GM11168 (cell line): ENCODE data around the gene AARS2.

ENCODE experiments used
- in situ Hi-C: fragments of 300-500 bp; cut with MboI; formaldehyde crosslinking; loops from one replicate; pipeline ENCODE4 v1.12.0; 2022; ENCODE audit warnings: low sequenced_read_pairs; ENCODE audit not compliant: unreplicated experiment

AARS2 gene

DNA sequence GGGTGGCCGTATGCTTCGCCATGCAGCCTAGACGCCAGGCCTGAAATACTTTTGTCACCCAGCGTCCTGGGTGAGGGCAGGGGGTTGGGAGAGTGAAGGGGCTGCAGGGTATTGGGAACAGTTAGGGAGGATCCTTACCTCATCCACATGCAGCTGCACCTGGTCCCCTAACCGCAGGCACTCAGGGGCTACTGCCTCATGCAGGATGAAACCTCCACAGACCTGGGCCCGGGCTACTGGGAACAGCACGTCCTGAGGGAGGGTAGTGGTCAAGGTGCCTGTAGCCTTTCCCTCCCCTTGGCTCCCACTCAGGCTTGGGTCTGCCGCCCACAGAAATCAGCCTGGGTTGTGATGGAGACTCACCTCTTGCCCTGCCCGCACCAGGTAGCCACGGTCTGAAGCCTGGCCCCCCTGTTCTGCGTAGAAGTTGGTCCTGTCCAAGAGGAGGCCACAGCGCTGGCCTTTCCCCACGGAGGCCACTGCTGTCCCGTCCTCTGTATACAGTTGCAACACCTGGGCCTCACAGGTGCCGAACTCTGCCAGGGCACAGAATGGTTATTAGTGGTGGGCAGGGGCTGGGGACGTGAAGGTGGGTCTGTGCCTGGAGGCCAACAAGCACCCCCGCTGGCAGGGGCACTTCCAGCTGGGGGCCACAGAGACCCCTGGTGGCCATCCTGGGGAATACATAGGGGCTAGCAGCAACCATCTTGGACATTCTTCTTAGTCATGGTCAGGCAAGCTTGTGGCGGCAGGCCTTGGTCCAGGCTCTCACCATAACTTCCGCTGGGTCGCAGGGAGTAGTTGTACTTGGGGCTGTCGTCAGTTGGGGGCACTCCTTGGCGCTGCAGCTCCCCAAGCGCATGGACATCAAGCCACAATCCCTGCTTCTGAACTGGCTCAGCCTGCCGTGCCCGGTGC lies 8.6 kb downstream of the AARS2 start:
- in situ Hi-C loops: loop anchor here (25.0 kb wide), 1 partner anchor 1883 kb away; no protein-coding TSS in a partner anchor

DNA sequence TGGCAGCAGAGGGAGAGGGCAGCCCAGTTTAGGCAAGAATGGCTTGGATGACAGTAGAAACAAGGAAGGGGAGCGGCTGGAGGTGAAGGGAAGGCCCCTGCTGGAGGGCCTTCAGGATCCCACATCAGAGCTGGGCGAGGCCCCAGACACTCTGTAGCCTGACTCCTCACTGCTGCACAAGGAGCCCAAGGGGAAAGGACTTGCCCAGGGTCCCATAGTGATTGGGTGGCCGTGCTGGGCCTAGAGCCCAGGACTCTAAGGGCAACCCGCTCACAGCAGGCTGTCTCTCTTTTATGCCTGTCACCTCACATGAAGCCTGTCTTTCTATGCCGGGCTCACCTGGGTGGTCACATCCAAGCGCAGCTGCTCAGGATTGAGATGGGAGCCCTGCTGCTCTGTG lies 9.3 kb downstream of the AARS2 start:
- in situ Hi-C loops: loop anchor here (25.0 kb wide), 1 partner anchor 1883 kb away; no protein-coding TSS in a partner anchor

DNA sequence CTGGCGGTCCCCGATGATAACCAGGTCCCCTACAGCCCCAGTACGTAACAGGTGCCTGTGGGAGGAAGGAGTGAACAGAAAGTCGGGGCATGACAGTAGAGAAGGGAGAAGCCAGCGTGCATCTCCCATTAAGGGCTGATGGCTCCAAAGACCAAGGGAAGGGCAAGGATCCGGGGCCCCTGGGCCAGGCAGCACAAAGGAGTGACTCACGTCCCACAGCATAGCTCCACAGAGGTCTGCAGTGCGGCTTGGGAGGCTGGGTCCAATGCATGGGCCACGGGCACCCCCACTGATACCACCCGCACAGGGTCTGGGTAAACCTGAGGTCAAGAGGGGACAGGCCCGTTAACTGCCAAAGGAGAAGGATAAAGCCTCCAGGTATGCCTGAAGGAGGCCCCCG lies 10.3 kb downstream of the AARS2 start:
- in situ Hi-C loops: loop anchor here (25.0 kb wide), 1 partner anchor 1884 kb away; no protein-coding TSS in a partner anchor

DNA sequence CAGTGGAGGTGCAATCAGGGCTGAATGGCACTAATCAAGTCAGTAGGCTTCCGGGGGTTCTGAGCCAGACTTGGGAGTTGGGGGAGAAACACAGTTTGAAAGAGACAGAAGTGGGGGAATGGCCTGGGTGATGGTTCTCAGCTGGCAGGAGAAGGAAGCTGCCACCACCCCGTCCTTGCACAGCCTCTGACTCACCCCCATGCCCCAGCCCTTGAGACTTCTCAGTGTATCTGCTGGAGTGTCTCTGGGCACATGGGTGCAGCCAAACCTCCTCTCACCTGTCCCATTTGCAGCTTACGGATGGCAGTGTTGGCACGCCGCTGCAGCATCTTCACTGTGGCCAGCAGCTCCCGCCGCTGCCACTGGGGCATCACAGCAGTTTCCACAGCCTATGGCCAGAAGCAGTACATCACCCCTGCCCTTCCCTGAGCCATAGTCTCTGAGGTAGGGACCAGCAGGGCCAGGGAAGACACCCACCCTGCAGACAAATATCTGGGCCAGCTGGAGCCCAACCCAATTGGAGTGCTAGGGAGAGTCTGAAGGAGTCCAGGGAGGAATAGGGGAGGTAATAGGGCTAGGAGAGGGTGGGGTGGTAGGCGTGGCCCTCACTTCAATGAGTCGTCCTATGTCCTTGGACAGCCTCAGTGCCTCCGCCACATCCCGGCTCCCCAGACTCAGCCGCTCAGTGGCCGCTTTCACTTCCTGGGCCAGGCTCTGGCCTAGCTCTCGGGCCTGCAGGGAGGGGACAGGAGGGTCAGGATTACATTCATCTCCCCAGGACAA lies 11.2 kb downstream of the AARS2 start:
- in situ Hi-C loops: loop anchor here (25.0 kb wide), 1 partner anchor 1885 kb away; no protein-coding TSS in a partner anchor

DNA sequence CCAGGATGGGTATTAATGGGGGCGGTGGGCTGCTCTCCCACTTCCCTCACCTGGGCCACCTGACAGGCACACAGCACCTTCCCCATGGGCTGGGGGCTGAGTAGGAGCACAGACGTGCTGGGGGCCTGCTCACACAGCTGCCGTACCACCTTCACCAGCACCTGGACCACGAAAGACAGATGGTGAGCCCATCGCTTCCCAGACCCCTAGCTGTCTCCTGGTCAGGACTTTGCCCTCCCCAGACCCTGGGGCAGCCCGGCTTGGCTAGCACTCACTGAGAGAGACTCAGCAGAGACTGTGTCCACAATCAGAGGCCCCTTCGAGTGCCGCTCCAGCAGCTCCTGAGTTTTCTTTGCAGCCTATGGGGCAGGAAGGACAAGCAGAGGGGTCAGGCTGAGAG lies 12.0 kb downstream of the AARS2 start:
- in situ Hi-C loops: loop anchor here (25.0 kb wide), 1 partner anchor 1886 kb away; no protein-coding TSS in a partner anchor

DNA sequence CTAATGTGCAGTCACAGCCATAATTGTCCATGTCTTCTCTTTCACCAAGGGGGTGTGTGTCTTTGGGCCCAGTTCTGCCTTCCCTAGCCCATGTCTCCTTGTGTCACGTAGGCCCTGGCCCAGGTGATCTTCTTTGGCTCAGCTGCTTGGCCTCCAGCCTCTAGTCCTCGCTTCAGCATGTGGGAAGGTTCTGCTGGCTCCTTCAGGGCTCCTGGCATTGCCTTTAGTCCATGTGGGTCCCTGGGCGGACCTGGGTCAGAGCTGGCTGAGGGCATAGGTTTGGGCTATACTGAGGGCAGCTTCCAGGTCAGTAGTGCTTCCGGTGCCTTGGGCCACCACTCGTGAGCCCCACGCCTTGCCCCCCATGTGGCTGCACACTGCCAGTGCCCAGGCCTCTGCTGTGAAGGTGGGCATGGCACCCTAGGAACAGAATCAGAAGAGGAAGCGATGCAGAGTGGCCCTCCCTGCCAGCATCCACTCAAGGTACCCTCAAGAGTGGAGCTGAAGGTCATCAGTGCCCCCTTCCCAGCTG lies 12.8 kb downstream of the AARS2 start:
- in situ Hi-C loops: loop anchor here (25.0 kb wide), 1 partner anchor 1887 kb away; no protein-coding TSS in a partner anchor

DNA sequence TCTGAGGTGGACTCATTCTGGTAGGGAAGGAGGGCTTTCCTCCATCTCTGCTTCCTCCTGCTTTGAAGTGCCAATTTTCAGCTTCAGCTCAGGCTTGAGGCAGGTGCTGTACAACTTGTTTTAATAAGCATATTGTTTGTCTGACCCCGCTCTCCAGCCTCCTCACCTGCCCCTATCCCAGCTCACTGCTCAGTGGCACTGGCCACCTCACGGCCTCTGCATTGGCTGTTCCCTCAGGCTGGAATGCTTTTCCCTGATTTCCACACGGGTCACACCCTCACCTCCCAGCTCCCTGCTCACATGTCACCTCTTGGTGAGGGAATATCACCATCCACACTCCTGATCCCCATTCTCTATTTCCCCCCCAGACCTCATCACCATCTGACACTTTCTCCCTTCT lies 14.3 kb downstream of the AARS2 start:
- in situ Hi-C loops: no loop called here

DNA sequence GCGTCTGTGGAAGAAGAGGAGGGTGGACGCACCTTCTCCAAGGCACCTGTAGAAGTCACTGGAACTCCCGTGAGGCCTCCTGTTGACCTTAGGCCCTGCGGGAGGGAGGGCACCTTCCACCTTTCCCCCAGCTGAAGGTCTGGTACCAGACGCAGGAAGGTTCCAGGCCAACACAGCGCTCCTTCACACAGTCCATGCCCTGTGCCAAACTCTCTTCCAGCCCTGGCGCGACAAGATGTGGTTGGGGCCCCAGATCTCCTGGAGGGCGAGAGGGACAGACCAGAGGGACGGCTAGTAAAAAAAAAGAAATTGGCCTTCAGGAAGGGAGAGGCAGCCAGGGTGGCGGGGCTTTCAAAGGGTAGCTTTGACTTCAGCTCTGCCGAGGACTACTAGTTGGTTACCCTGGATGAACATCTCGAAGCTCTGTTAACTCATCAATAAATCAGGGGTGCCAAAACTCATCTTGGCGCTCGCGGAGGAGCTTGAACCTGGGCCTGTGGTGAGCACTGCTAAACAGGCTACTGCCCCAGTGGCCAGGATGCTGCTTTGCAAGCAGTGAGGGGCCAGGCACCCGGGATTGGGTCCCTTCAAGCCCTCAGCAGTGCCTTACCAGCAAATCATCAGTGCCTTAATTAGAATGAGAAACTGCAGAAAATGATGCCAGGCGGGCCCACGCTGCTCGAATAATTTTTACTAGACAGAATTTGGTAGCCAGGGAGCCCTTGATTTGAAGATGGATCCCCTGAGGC lies 14.9 kb downstream of the AARS2 start:
- in situ Hi-C loops: no loop called here

DNA sequence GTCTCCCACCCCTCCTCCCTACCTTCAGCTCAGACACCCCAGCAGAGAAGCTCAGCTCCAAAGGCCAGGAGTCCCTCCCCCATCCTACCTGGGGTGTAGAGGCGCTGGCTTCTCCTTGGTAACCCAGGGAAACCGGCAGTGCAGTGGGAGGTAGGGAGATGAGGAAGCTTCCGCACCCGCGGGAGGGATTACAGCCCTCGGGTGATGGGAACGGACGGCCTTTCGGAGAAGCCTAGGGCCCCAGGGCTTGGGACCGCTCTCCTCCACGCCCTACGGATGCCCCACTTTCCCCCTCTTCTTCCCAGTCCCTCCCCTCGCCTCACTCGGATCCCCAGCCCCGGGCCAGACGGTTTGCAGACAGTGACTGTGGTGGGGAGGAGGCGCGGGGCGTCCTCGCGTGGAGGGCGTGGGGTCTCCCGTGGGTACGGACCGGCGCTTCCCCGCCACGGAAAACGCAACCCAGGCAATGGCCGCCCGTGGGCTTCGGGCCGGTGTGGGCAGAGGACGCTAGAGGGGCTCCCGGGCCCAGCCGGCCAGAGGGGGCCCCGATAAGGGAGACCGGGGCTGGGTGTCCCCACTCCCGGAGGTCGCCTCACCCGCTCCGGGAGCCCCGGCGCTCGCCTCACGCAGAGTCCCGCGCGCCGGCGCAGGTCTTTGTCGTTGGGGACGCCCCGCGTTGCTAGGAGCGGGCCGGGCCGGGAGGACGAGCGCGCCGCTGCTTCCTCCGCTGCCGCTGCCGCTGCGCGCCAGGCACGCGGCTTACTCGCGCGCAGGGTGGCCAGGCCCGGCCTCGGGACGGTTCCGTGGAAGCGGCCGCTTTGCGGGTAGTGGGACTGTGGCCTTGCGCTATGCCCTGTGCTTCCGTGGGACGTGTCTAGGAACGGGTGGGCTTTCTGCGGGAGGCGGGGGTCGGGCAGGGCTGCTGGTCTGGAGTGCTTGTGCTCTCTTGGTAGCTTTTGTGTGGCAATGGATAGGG lies 15.8 kb downstream of the AARS2 start:
- in situ Hi-C loops: no loop called here

DNA sequence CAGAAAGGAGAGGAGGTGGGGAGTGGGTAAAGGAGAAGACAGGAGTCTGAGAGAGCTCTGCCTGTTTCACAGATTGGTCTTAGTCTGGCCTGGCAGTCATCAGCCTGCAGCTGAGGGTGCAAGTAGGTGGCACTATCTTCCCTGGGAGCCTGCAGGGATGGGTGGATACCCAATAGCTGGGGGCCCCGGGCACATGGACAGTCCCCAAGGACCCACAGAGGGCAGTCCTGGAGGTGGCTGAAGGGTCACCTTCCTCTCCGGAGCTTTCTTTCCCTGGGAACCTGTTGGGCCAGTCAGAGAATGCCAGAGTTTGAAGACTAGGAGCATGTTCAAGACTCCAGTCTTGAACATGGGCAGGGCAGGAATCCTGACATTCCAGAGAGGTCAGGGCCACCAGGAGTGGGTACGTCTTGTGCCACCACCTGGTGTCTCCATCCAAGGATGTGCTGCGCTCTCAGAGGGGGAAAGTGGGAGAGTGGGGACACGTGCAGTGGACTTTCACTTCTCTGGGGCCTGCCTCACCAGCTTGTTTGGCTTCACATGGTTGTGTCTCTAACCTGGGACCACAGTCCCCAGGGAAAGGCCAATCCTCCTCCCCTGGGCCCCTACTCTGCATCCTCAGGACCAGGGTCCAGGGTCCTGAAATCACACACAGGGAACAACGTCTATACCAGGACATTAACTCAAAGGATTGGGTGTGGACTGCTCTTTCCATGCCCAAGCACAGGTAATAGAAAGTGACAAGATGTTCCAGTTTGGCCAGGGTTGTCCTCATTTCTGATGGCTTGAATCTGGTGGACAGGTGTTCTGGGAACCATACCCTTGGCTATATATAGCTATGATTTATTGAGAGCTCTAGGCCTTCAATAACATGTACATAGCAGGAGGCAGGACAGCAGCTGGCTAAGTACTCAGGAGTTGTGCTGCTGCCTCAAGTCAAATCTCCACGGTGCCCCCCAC lies 18.0 kb downstream of the AARS2 start:
- in situ Hi-C loops: no loop called here

DNA sequence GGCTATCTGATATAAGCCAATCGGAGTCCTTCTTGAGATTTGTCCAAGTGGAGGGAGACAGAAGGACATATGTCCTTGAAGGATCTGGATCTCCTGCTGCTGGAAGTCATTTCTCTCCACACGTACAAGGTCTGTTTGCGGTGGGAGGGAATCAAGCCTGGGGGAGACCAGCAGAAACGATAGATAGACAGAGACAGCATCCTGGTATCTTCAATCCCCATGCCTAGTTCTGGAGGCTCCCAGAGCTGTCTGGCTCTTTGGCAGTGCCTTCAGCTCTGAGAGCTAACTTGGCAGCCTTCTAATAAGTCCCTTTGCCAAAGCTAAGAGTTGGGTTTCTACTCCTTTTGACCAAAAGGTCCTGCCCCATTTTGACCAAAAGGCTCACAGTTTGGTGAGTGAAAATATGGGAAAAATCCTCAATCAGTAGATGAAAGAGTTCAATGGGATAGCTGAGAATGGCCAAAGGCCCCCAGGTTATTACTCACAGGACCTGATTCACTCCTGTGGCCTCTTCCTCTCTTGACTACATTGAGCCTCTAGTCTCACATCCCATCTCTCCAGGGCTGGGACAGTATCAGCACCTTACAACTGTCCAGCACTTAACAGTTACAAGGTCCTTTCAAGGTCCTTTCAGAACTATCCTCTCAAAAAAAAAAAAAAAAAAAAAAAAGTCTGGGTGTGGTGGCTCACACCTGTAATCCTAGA lies 20.3 kb downstream of the AARS2 start:
- in situ Hi-C loops: no loop called here

DNA sequence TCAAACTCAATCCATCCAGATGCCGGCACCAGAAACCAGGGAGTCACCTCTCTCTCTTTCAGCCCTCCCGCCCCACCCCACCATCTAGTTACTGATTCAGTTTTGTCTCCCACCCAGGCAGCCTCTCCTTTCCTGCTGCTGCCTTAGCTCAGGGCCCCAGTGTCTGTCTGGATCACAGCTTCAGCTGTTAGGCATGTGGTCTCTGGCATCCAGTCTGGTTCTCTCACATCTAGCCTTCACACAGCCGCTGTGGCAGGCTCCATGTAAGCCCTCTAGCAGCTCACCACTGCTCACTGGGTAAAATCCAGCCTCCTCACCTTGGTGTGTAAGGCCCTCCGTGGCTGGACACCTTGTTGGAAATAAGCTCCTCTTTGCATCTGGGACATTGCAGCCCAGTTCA lies 21.3 kb downstream of the AARS2 start:
- in situ Hi-C loops: no loop called here

DNA sequence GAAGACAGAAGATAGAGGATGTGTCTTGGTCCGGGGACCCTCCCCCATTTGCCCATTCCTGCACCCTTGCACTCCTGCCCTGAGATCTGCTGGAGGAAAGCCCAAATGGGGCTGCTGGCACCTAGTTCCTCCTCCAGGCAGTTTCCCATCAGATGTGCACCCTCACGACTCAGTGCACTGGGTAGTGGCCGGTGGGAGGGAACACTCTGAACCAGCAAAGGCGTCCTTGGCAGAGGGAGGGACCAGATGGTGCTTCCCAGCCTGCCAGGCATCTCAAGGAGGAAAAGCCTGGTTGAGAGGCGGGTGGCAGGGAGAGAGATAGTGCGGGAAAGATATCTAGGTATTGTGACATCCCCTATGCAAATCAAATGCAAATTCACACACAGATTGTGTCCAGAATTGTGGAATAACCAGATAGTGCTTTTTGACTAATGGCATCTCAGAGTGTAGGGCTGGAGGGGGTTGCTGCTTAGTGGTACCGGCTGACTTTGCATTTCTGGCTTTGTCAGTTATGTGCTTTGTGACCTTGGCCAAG lies 23.4 kb downstream of the AARS2 start:
- in situ Hi-C loops: no loop called here

DNA sequence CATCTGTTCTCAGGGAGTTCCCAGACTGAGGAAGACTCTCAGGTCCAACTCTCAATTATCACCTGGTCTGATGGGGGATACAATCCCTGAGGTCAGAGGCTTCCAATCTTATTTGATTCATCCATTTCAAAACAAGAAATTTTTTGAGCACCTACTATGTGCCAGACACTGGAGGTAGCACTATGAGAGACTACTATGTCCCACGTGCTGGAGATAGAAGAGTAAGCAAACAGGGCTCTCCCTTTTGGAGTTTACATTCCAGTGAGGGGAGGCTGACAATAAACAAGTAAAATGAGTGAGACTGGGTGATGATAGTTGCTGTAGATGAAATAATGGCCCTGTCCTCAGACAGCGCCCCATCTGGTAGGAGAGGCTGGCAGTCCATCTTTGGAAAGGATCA lies 26.4 kb downstream of the AARS2 start:
- in situ Hi-C loops: no loop called here

DNA sequence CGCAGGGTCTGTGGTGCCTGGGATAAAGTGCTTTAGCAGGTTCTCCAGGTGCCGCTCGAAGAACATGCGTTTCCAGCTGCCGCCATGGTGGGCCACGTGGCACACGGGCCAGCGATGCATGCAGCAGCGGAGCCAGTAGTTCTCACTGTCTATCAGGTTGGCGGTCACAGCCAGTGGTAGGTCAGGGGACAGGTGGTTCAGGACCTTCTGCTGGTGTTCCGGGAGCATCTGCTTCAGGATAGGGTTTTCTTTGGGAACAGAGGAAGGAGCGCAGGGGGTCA lies 26.9 kb downstream of the AARS2 start:
- in situ Hi-C loops: no loop called here

DNA sequence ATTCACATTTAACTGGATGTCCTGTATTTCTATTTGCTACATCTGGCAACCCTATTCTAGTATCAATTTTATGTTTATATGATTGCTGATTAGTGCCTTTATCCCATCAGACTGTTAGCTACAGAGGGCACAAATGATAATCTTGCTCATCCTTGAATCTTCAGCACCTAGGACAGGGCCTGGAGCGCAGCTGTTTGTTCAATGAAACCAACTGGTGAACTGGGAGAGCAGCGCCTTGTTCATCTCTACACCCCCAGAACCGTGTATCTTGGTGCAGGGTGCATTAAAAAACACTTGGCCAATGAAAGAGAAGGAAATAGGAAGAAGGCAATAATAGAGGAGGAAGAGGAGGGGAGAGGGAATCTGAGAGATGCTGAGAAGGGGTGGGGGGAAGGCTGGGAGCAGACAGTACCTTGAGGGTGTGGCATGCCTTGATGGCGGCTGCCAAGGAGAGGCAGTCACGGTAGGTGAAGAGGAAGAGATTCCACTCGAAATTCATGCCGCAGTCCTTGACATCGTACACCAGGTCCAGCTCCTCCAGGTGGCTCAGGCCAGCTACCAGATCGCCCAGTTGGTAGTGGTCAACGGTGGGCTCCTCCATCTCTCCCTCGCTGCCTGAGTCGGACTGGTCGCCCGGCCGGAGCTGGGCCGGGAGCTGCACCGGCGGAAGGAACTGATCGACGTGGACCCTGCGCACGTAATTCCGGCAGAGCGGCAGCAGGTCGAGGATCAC lies 27.4 kb downstream of the AARS2 start:
- in situ Hi-C loops: no loop called here

DNA sequence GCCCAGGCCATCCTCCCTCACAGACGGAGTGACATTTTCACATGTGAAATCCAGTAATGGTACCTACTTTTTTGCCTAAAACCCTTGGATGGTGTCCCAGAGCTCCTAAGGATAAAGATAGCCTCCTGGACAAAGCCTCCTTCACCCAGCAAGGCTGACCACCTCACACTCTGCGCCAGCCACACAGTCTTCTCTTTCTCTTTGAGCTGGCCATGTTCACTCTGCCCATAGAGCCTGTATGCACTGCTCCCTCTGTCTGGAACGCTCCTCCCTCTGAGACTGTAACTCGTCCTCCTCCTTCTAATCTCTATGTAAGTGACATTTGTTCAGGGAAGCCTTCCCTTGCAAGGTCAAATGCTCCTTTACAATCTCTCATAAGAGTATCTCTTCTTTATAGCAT lies 28.3 kb downstream of the AARS2 start:
- in situ Hi-C loops: no loop called here
